HFF-Myc (cell line): ENCODE results near the gene CCDC146.
"Not testable (repeated sequence)": the region's sequence is repeated elsewhere in the genome, so short reads cannot be mapped to it uniquely, and the experiment has no call there.

Experiments
- DNase-seq: peaks from one replicate; pipeline ENCODE4 v3.0.0-alpha.2; 2011; ENCODE audit warnings: low read depth; ENCODE audit errors: extremely low read depth
- H3K4me3 ChIP-seq: replicated peaks from 2 replicates; pipeline ENCODE4 v1.5.1; 2011; ENCODE audit warnings: low read depth, mild to moderate bottlenecking, control low read depth, low read length
- CTCF ChIP-seq: IDR thresholded peaks from 2 replicates; pipeline ENCODE4 v1.5.1; 2012; ENCODE audit warnings: mild to moderate bottlenecking, low read depth, low read length, control low read depth; ENCODE audit errors: missing control alignments

The CCDC146 gene

GRCh38 chr7:77131781-77132180 is 9.4 kb downstream of the CCDC146 start:
- H3K4me3 ChIP-seq, DNase-seq: not testable (repeated sequence)

- not testable (repeated sequence) for H3K4me3 ChIP-seq, DNase-seq
Measured at GRCh38 chr7:77138668-77139067, 16.3 kb downstream of the CCDC146 start.

- DNase-seq, H3K4me3 ChIP-seq: not testable (repeated sequence)
Measured at GRCh38 chr7:77140291-77140690, 17.9 kb downstream of the CCDC146 start.

- H3K4me3 ChIP-seq, DNase-seq: not testable (repeated sequence)
Measured at GRCh38 chr7:77152232-77152631, 29.8 kb downstream of the CCDC146 start.

GRCh38 chr7:77154917-77155464 is 32.6 kb downstream of the CCDC146 start:
- not testable (repeated sequence) for H3K4me3 ChIP-seq, DNase-seq

GRCh38 chr7:77155601-77156377 is 33.4 kb downstream of the CCDC146 start:
- not testable (repeated sequence) for DNase-seq

GRCh38 chr7:77157034-77157433 is 34.6 kb downstream of the CCDC146 start:
- not testable (repeated sequence) for H3K4me3 ChIP-seq, DNase-seq

More at GRCh38 chr7:77155601-77156377, 33.4 kb downstream of the CCDC146 start:
- H3K4me3 ChIP-seq: not testable (repeated sequence)

GRCh38 chr7:77157446-77157845 is 35.0 kb downstream of the CCDC146 start:
- no peak for DNase-seq
- H3K4me3 ChIP-seq: no peak overlapping the region
- no peak for TF ChIP-seq CTCF

GRCh38 chr7:77171073-77171472 is 48.7 kb downstream of the CCDC146 start:
- not testable (repeated sequence) for H3K4me3 ChIP-seq, DNase-seq

GRCh38 chr7:77172437-77173172 is 50.2 kb downstream of the CCDC146 start:
- H3K4me3 ChIP-seq, DNase-seq: not testable (repeated sequence)

GRCh38 chr7:77174418-77174817 is 52.0 kb downstream of the CCDC146 start:
- not testable (repeated sequence) for DNase-seq, H3K4me3 ChIP-seq

GRCh38 chr7:77175274-77175800 is 52.9 kb downstream of the CCDC146 start:
- not testable (repeated sequence) for H3K4me3 ChIP-seq, DNase-seq

GRCh38 chr7:77177321-77177904 is 55.0 kb downstream of the CCDC146 start:
- H3K4me3 ChIP-seq, DNase-seq: not testable (repeated sequence)

- H3K4me3 ChIP-seq, DNase-seq: not testable (repeated sequence)
Measured at GRCh38 chr7:77178024-77178423, 55.6 kb downstream of the CCDC146 start.
